Liver (tissue), 9 donors: Measurements from ENCODE around the gene CDC25A. TPM values are rescaled to one million over a fixed set of nuclear protein-coding genes. Genes with fewer than 3 reads are reported as not detected.

ENCODE experiments used
- DNase-seq: peaks from one replicate; pipeline ENCODE4 v3.0.0-alpha.2; 2017; ENCODE audit warnings: low spot score
- H3K27ac ChIP-seq, 2 donors: one replicate each; pipeline ENCODE4 v1.7.0; 2013; ENCODE audit warnings: inconsistent platforms in 2 of 2, low read length in 2 of 2, control low read depth in 1 of 2, low read depth in 1 of 2, mild to moderate bottlenecking in 1 of 2
- H3K27me3 ChIP-seq, 4 donors: one replicate each; pipeline versions ENCODE4 v1.6.1 to v1.7.0; 2013; ENCODE audit warnings: low read length in 3 of 4, inconsistent platforms in 1 of 4, mild to moderate bottlenecking in 1 of 4, moderate library complexity in 1 of 4; ENCODE audit not compliant: control insufficient read depth in 4 of 4, insufficient read depth in 4 of 4
- H3K36me3 ChIP-seq, 4 donors: one replicate each; pipeline versions ENCODE4 v1.6.1 to v1.7.0; 2013; ENCODE audit warnings: low read length in 3 of 4, mild to moderate bottlenecking in 3 of 4, low read depth in 1 of 4, moderate library complexity in 1 of 4; ENCODE audit not compliant: control insufficient read depth in 4 of 4, insufficient read depth in 3 of 4
- H3K4me1 ChIP-seq, 4 donors: one replicate each; pipeline versions ENCODE4 v1.6.1 to v1.7.0; 2013; ENCODE audit warnings: low read length in 3 of 4, mild to moderate bottlenecking in 3 of 4, moderate library complexity in 1 of 4; ENCODE audit not compliant: control insufficient read depth in 4 of 4, insufficient read depth in 4 of 4
- H3K4me3 ChIP-seq, 3 donors: one replicate each; pipeline versions ENCODE4 v1.6.1 to v1.7.0; 2013; ENCODE audit warnings: low read length in 3 of 3, control low read depth in 1 of 3, low read depth in 1 of 3, mild to moderate bottlenecking in 1 of 3
- H3K9ac ChIP-seq, 2 donors: one replicate each; pipeline ENCODE4 v1.7.0; 2013; ENCODE audit warnings: low read length in 2 of 2, mild to moderate bottlenecking in 2 of 2, moderate library complexity in 2 of 2, control low read depth in 1 of 2, low read depth in 1 of 2
- H3K9me3 ChIP-seq, 4 donors: one replicate each; pipeline versions ENCODE4 v1.6.1 to v1.7.0; 2013; ENCODE audit warnings: low read length in 3 of 4; ENCODE audit not compliant: control insufficient read depth in 4 of 4
- ATF3 ChIP-seq: IDR thresholded peaks from 2 replicates; pipeline ENCODE4 v1.6.1; 2016; ENCODE audit warnings: antibody characterized with exemption
- CTCF ChIP-seq: fragments of 150-350 bp; IDR thresholded peaks from 2 replicates; pipeline ENCODE4 v1.5.1; 2017; ENCODE audit warnings: improper control_type of control experiment, low read depth, low read length; ENCODE audit not compliant: missing input control
- EGR1 ChIP-seq, 2 donors: IDR thresholded peaks; 2 replicates each; pipeline ENCODE4 v1.6.1; 2016 to 2018; ENCODE audit warnings: antibody characterized with exemption in 2 of 2, low read depth in 2 of 2
- FOXA1 ChIP-seq: IDR thresholded peaks from 2 replicates; pipeline ENCODE4 v1.6.1; 2016; ENCODE audit warnings: antibody characterized with exemption
- FOXA2 ChIP-seq: IDR thresholded peaks from 2 replicates; pipeline ENCODE4 v1.6.1; 2016; ENCODE audit warnings: antibody characterized with exemption
- GABPA ChIP-seq, 2 donors: IDR thresholded peaks in 1 of 2; conservative IDR thresholded peaks in 1 of 2; 2 replicates each; pipeline ENCODE4 v1.6.1; 2016; ENCODE audit warnings: antibody characterized with exemption in 2 of 2, mild to moderate bottlenecking in 1 of 2, moderate library complexity in 1 of 2
- HNF4A ChIP-seq, 2 donors: conservative IDR thresholded peaks; 2 replicates each; pipeline ENCODE4 v1.6.1; 2016; ENCODE audit warnings: antibody characterized with exemption in 2 of 2, mild to moderate bottlenecking in 2 of 2
- HNF4G ChIP-seq: IDR thresholded peaks from 2 replicates; pipeline ENCODE4 v1.6.1; 2016; ENCODE audit warnings: antibody characterized with exemption
- JUND ChIP-seq, 2 donors: IDR thresholded peaks; 2 replicates each; pipeline ENCODE4 v1.6.1; 2016; ENCODE audit warnings: antibody characterized with exemption in 2 of 2
- MAX ChIP-seq: IDR thresholded peaks from 2 replicates; pipeline ENCODE4 v1.6.1; 2016; ENCODE audit warnings: antibody characterized with exemption
- NR2F2 ChIP-seq: IDR thresholded peaks from 2 replicates; pipeline ENCODE4 v1.6.1; 2016; ENCODE audit warnings: antibody characterized with exemption
- RAD21 ChIP-seq, 2 donors: IDR thresholded peaks; 2 replicates each; pipeline ENCODE4 v1.6.1; 2016; ENCODE audit warnings: antibody characterized with exemption in 2 of 2, mild to moderate bottlenecking in 2 of 2
- REST ChIP-seq: IDR thresholded peaks from 2 replicates; pipeline ENCODE4 v1.6.1; 2016; ENCODE audit warnings: antibody characterized with exemption, mild to moderate bottlenecking
- RXRA ChIP-seq, 2 donors: IDR thresholded peaks; 2 replicates each; pipeline ENCODE4 v1.6.1; 2017 to 2018; ENCODE audit warnings: antibody characterized with exemption in 2 of 2, mild to moderate bottlenecking in 1 of 2
- SP1 ChIP-seq: IDR thresholded peaks from 2 replicates; pipeline ENCODE4 v1.6.1; 2018; ENCODE audit warnings: antibody characterized with exemption, mild to moderate bottlenecking
- TAF1 ChIP-seq: conservative IDR thresholded peaks from 2 replicates; pipeline ENCODE4 v1.6.1; 2016; ENCODE audit warnings: antibody characterized with exemption, mild to moderate bottlenecking
- YY1 ChIP-seq: IDR thresholded peaks from 2 replicates; pipeline ENCODE4 v1.6.1; 2016; ENCODE audit warnings: antibody characterized with exemption, mild to moderate bottlenecking
- whole genome bisulfite sequencing: extraction: QIAGEN DNeasy Blood & Tissue Kit; methylation state at CpG from one replicate; pipeline ENCODE4 v1.1.7; 2013; 5-methylcytosine and 5-hydroxymethylcytosine counted together
- polyA plus RNA-seq, 2 donors: library from polyadenylated mRNA; stranded (reverse) in 1 of 2; unstranded in 1 of 2; fragments of 200-250 nt in 1 of 2; fragments of >200 nt in 1 of 2; fragmentation: Nextera tagmentation in 1 of 2; extraction: Ambion mirVana in 1 of 2; gene quantifications; one replicate each; pipeline versions ENCODE4 v1.2.1 to v1.2.3, GENCODE V29; 2013 to 2015
- total RNA-seq, 2 donors: library from RNA; depleted of rRNA; stranded (reverse); fragments of >200 nt; gene quantifications; one replicate each; pipeline ENCODE4 v1.2.3, GENCODE V29; 2014
- donor health status: healthy.
- donor health status: healthy.
- donor health status: healthy.
- donor health status: healthy.
- donor health status: healthy.

CDC25A gene
- total and polyA plus RNA-seq, 4 donors: 0.18 to 29.6 (median 0.60) TPM

GRCh38 chr3:48143992-48144391, 44.2 kb downstream of the CDC25A start (continued):
- TF ChIP-seq CTCF: no peak
- no peak for TF ChIP-seq HNF4G
- no peak for TF ChIP-seq FOXA2
- TF ChIP-seq YY1: no peak
- no peak for TF ChIP-seq NR2F2
- TF ChIP-seq FOXA1: no peak

GRCh38 chr3:48143567-48143966, 44.6 kb downstream of the CDC25A start:
- TF ChIP-seq SP1 (no peak), JUND (IDR thresholded peaks at IDR 0.05) (no peak), MAX (no peak), FOXA1 (no peak), FOXA2 (no peak), EGR1 (IDR thresholded peaks at IDR 0.05; ENCODE audit: low read depth in 2 of 2) (no peak), RAD21 (IDR thresholded peaks at IDR 0.05) (no peak), HNF4G (no peak), RXRA (IDR thresholded peaks at IDR 0.05) (no peak), CTCF (no peak), TAF1 (no peak), YY1 (no peak)
- no peaks in the 10 kb centered on the region for H3K9me3 ChIP-seq
- no peak overlapping the region for H3K9ac ChIP-seq
- H3K27me3 ChIP-seq: no peaks in the 10 kb centered on the region
- no peak overlapping the region for H3K27ac ChIP-seq
- no peaks in the 10 kb centered on the region for H3K4me1 ChIP-seq
- no peak for DNase-seq
- H3K36me3 ChIP-seq: no peaks in the 10 kb centered on the region
- no peak overlapping the region for H3K4me3 ChIP-seq
- 92% methylated on average over 3 of the region's 3 CpGs for WGBS

- no peak overlapping the region for H3K9ac ChIP-seq
- 90% methylated on average over 11 of the region's 11 CpGs for WGBS
- H3K36me3 ChIP-seq: no peaks in the 10 kb centered on the region
- H3K4me3 ChIP-seq: no peak overlapping the region
- H3K9me3 ChIP-seq: no peaks in the 10 kb centered on the region
- DNase-seq: no peak
- no peaks in the 10 kb centered on the region for H3K27me3 ChIP-seq
- H3K4me1 ChIP-seq: no peaks in the 10 kb centered on the region
- H3K27ac ChIP-seq: no peak overlapping the region
- TF ChIP-seq RAD21 (IDR thresholded peaks at IDR 0.05) (no peak), FOXA1 (no peak), SP1 (no peak), YY1 (no peak), TAF1 (no peak), RXRA (IDR thresholded peaks at IDR 0.05) (no peak), MAX (no peak), GABPA (IDR thresholded peaks at IDR 0.05 in 1 of 2, conservative IDR thresholded peaks at IDR 0.05 in 1 of 2) (no peak), NR2F2 (no peak), REST (no peak), CTCF (no peak), HNF4A (conservative IDR thresholded peaks at IDR 0.05) (no peak), JUND (IDR thresholded peaks at IDR 0.05) (no peak), EGR1 (IDR thresholded peaks at IDR 0.05; ENCODE audit: low read depth in 2 of 2) (no peak), ATF3 (no peak), FOXA2 (no peak), HNF4G (no peak)
Measured at GRCh38 chr3:48142316-48142870, 45.8 kb downstream of the CDC25A start.
